Tongue (tissue), 2 donors: ENCODE results near the gene FBRSL1. TPM values are rescaled to one million over a fixed set of nuclear protein-coding genes. Genes with fewer than 3 reads are reported as not detected.
"Not testable (repeated sequence)": the region's sequence is repeated elsewhere in the genome, so short reads cannot be mapped to it uniquely, and the experiment has no call there.

ENCODE experiments used
- DNase-seq: peaks from one replicate; pipeline ENCODE4 v3.0.0-alpha.2; 2015
- total RNA-seq: library from RNA; depleted of rRNA; stranded (reverse); fragments of >200 nt; gene quantifications from one replicate; pipeline ENCODE4 v1.2.3, GENCODE V29; 2014

FBRSL1 gene
- total RNA-seq, 1 donor from 2014 or later, result 10.2 TPM

- DNase-seq, result no peak
Observed at GRCh38 chr12:132525833-132526455, 36.0 kb downstream of the FBRSL1 start.

GRCh38 chr12:132527186-132527882, 37.4 kb downstream of the FBRSL1 start:
- DNase-seq, result no peak

- no peak for DNase-seq
Observed at GRCh38 chr12:132527883-132528264, 37.9 kb downstream of the FBRSL1 start.

GRCh38 chr12:132528564-132529106, 38.7 kb downstream of the FBRSL1 start:
- no peak for DNase-seq

- no peak for DNase-seq
Observed at GRCh38 chr12:132529156-132529839, 39.3 kb downstream of the FBRSL1 start.

GRCh38 chr12:132529906-132530305, 40.0 kb downstream of the FBRSL1 start:
- DNase-seq, result no peak

- no peak for DNase-seq
Observed at GRCh38 chr12:132530447-132530846, 40.5 kb downstream of the FBRSL1 start.

GRCh38 chr12:132530851-132531250, 40.9 kb downstream of the FBRSL1 start:
- DNase-seq, result no peak

- not testable (repeated sequence) for DNase-seq
Observed at GRCh38 chr12:132532711-132533583, 43.0 kb downstream of the FBRSL1 start.

- no peak for DNase-seq
Observed at GRCh38 chr12:132533584-132533958, 43.6 kb downstream of the FBRSL1 start.

GRCh38 chr12:132534076-132534475, 44.1 kb downstream of the FBRSL1 start:
- no peak for DNase-seq

GRCh38 chr12:132535019-132535418, 45.1 kb downstream of the FBRSL1 start:
- no peak for DNase-seq

GRCh38 chr12:132536102-132536876, 46.3 kb downstream of the FBRSL1 start:
- no peak for DNase-seq

GRCh38 chr12:132537049-132537448, 47.1 kb downstream of the FBRSL1 start:
- DNase-seq, result no peak

GRCh38 chr12:132537836-132538662, 48.1 kb downstream of the FBRSL1 start:
- no peak for DNase-seq

- DNase-seq, result no peak
Observed at GRCh38 chr12:132538663-132538990, 48.7 kb downstream of the FBRSL1 start.

- DNase-seq, result no peak
Observed at GRCh38 chr12:132539016-132539773, 49.2 kb downstream of the FBRSL1 start.

- DNase-seq, result no peak
Observed at GRCh38 chr12:132540436-132540835, 50.5 kb downstream of the FBRSL1 start.

GRCh38 chr12:132541200-132541599, 51.2 kb downstream of the FBRSL1 start:
- no peak for DNase-seq

GRCh38 chr12:132541996-132542395, 52.0 kb downstream of the FBRSL1 start:
- no peak for DNase-seq
